Measurements from ENCODE around the gene GPX1. TPM values are rescaled to one million over a fixed set of nuclear protein-coding genes. Genes with fewer than 3 reads are reported as not detected.
"Not testable (repeated sequence)": the region's sequence is repeated elsewhere in the genome, so short reads cannot be mapped to it uniquely, and the experiment has no call there.

GPX1 gene
- total RNA-seq, 1 donor from 2014 or later, result 94.6 TPM

GRCh38 chr3:49357443-49358216 is 523 bp downstream of the GPX1 start:
- peak; percentile 79 for DNase-seq (ENCODE audit: low spot score)

GRCh38 chr3:49357095-49357442 is 1.1 kb downstream of the GPX1 start:
- DNase-seq (ENCODE audit: low spot score), result not testable (repeated sequence)

GRCh38 chr3:49352890-49353421 is 5.2 kb downstream of the GPX1 start:
- DNase-seq (ENCODE audit: low spot score), result no peak

- no peak for DNase-seq (ENCODE audit: low spot score)
Measured at GRCh38 chr3:49352281-49352680, 5.9 kb downstream of the GPX1 start.

- peak; percentile 79 for DNase-seq (ENCODE audit: low spot score)
Measured at GRCh38 chr3:49351521-49352011, 6.6 kb downstream of the GPX1 start.

- DNase-seq (ENCODE audit: low spot score), result no peak
Measured at GRCh38 chr3:49349348-49350114, 8.6 kb downstream of the GPX1 start.

GRCh38 chr3:49348361-49348760 is 9.8 kb downstream of the GPX1 start:
- DNase-seq (ENCODE audit: low spot score), result not testable (repeated sequence)

- DNase-seq (ENCODE audit: low spot score), result no peak
Measured at GRCh38 chr3:49346797-49347251, 11.3 kb downstream of the GPX1 start.

- DNase-seq (ENCODE audit: low spot score), result peak; percentile 15
Measured at GRCh38 chr3:49343163-49343562, 15.0 kb downstream of the GPX1 start.

- no peak for DNase-seq (ENCODE audit: low spot score)
Measured at GRCh38 chr3:49341996-49342395, 16.2 kb downstream of the GPX1 start.

- peak; percentile 96 for DNase-seq (ENCODE audit: low spot score)
Measured at GRCh38 chr3:49339941-49340800, 18.0 kb downstream of the GPX1 start, which contains the start of gene USP4. Gene USP4, minus strand, starts transcription at chr3:49340053. Its CDS starts 29 bp downstream, at chr3:49340024.

GRCh38 chr3:49339581-49339940 is 18.6 kb downstream of the GPX1 start:
- no peak for DNase-seq (ENCODE audit: low spot score)

- DNase-seq (ENCODE audit: low spot score), result no peak
Measured at GRCh38 chr3:49333916-49334633, 24.1 kb downstream of the GPX1 start.

GRCh38 chr3:49333091-49333490 is 25.1 kb downstream of the GPX1 start:
- DNase-seq (ENCODE audit: low spot score), result no peak

GRCh38 chr3:49329186-49329585 is 29.0 kb downstream of the GPX1 start:
- DNase-seq (ENCODE audit: low spot score), result no peak

- not testable (repeated sequence) for DNase-seq (ENCODE audit: low spot score)
Measured at GRCh38 chr3:49328350-49328749, 29.8 kb downstream of the GPX1 start.

- no peak for DNase-seq (ENCODE audit: low spot score)
Measured at GRCh38 chr3:49327485-49327884, 30.7 kb downstream of the GPX1 start.

GRCh38 chr3:49324768-49325167 is 33.4 kb downstream of the GPX1 start:
- no peak for DNase-seq (ENCODE audit: low spot score)

GRCh38 chr3:49316696-49317457 is 41.3 kb downstream of the GPX1 start:
- DNase-seq (ENCODE audit: low spot score), result no peak

All from umbilical cord (tissue), 2 donors.